HCT116 (cell line): ENCODE data around the gene DTNB.
"Not testable (repeated sequence)": the region's sequence is repeated elsewhere in the genome, so short reads cannot be mapped to it uniquely, and the experiment has no call there.

Source experiments
- ELF1 ChIP-seq: IDR thresholded peaks from 2 replicates; pipeline ENCODE4 v1.6.1; 2012; ENCODE audit warnings: low read depth, borderline replicate concordance
- EZH2phosphoT487 ChIP-seq: fragments of 200-600 bp; IDR thresholded peaks from 2 replicates; pipeline ENCODE4 v1.6.1; 2018; ENCODE audit warnings: antibody characterized with exemption, borderline replicate concordance

- TF ChIP-seq ELF1, EZH2phosphoT487: not testable (repeated sequence)
Measured at GRCh38 chr2:25413409-25413808, 260.0 kb downstream of the DTNB start.
